GM21529 (cell line): Measurements from ENCODE around the gene OLIG1.

ENCODE experiments used
- ATAC-seq: cut with Tn5 transposase; IDR thresholded peaks from one replicate; pipeline ENCODE4 v1.9.1; 2021; ENCODE audit not compliant: unreplicated experiment

Gene OLIG1

DNA sequence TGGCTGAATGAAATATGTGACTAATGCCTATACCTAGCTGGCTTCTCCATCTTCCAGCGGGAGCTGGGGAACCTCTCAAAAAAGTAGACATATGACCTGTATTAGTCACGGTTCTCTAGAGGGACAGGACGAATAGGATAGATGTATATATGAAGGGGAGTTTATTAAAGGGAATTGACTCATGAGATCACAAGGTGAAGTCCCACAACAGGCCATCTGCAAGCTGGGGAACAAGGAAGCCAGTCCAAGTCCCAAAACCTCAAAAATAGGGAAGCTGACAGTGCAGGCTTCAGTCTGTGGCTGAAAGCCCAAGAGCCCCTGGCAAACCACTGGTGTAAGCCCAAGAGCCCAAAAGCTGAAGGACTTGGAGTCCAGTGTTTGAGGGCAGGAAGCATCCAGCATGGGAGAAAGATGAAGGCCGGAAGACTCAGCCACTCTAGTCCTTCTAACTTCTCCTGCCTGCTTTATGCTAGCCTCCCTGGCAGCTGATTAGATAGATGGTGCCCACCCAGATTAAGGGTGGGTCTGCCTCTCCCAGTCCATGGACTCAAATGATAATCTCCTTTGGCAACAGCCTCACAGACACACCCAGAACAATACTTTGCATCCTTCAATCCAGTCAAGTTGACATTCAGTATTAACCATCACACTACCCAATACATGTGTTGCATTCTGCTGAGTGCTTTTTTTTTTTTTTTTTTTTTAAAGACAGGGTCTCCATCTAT is 19.6 kb downstream of the OLIG1 start:
- no peak for ATAC-seq

DNA sequence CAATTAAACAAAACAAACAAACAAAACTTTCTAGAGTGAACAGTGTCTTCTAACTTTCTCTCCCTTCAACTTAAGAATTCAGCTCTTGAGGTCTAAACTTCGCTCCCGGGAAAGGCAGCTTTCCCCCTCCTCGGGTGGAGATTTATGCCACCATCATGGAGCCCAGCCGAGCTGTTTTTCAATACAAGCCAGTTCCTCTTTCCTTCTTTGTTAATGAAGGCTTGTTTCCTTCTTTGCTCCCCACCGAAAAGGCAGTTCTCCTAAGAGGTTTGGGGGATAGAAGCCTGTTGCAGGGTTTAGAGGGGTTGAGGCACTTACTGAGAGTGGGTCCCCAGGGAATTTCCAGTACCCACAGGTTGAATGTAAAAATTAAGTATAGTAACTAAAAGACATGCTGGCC is 26.5 kb downstream of the OLIG1 start:
- no peak for ATAC-seq

DNA sequence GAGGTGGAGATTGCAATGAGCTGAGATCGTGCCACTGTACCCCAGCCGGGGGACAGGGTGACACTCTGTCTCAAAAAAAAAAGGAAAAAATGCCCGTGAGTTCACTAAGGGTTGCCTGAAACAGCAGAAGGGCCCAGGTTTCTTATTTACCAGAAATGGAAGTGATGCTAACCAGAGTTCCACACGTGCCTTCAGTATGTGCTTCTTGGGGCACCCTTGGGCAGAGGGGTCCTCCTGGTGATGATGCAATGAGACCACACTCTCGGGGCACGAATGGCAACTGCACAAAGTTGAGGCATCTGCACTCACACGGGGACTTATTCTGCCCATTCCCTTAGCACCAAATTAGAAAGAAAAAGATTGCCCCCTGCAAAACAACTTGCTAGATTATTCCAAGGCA is 29.2 kb downstream of the OLIG1 start:
- no peak for ATAC-seq

DNA sequence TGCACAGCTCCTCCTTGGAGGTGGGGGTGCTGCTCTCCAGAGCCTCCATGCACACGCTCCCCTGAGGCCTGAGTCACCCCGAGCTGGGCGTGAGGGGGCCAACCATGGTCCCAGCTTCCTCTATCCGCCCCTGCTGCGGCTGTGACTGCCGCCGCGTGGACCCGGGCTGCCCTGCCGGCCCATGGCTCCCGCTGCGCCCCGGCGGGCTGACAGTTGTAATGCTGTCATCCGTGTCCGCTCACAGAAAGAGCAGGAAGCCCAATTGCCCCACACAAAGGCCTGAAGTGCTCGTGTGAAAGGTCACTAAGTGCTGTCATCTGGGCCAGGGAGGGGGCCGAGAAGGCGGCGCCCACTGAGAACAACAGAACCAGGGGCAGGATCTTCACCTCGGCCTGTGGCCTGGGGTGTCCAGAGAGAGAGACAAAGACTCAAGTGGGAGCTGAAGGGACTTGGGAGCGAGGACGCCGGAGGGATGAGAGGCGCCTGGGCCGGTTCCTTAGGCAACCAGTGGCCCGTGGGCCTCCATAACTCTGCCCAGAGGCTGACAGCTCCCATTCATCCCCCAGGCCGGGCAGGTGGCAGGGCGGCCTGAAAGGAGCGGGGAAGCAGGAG is 31.5 kb downstream of the OLIG1 start:
- ATAC-seq: no peak

DNA sequence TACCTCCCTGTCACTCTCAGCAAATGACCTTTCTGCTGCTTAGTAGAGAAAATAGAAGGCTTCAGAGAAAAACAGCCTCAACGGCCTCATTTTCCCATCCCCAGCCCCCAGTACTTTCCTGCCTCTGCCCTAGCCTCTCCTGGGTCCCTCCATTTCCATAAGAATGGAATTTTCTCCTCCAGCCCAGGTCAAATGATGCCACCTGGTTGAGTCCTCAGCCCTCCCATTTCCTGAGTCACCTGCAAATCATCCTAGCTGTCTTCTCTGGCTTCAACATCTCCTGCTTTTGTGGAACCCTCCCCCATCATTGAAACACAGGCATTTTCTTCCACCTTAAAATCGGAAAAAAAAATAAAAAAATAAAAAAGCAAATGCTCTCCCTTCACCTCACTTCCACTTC is 35.1 kb downstream of the OLIG1 start:
- no peak for ATAC-seq

DNA sequence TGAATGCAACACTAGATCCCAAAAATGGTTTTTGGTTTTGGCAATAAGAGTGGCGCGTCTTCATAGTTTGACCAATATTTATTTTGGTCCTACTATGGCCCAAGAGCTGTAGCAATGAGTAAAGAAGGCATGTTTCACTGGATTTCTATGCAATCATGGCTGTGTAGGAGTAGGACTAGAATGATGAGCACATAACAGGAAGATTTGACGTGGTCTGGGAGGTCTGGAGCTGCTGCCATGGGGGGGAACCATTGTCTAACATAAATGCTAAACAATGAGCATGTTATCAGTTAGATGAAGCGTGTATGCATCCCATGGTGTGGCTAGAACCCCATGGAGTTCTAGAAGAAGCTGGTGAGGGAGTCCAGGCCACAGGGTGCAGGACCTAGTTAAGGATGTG is 38.3 kb downstream of the OLIG1 start:
- ATAC-seq: no peak

DNA sequence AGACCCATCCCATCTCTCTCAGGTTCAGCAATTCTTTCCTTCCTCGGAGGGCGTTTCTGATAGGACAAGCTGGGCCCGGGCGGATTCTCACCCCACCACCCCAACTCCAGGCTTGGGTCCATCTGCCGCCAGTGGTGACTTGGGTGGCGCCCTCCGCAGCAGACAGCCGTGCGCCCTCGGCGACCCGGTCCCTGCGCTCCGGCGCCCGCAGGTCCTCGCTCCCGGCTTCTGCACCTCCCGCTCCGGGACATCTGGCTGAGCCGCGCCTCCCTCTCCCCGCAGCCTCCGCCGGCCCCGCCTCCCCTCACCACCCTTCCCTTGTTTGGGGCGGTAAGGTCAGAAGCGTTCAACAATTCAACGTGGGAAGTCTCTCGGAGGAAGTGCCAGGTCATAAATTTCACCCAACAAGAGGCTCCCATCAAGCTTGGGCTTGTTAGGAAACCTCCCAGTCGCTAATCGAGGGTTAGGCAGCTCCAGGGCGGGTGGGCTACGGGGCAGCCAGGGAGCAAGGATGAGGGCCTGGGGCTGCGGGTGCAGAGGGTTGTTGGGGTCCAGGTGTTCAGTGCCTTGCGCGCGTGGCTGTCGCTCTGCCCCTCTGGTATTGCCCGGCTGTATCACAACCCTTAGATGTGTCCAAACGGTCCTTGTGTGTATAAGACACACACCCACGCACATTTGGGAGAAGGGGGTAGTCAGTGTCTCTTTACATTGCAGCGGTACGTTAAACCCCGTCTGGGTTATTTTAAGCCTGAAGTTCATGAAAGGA is 39.8 kb downstream of the OLIG1 start:
- no peak for ATAC-seq

DNA sequence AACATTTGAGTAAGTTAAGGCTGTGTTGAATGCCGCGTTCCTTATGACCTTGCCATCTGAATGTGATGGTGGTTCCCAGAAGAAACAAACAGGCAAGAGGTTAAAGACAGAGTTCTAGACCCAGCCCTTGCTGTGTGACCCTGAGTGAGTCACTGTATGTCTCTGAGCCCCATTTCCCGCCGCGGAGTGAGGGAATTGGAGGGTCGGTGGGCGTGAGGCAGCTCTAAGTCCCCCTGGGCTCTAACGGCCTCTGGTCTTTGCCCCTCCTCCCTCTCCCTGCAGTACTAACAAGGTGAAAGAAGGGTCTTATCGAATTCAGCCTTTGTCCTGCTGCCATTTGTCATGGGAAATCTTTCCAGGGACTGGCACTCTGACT is 40.4 kb downstream of the OLIG1 start:
- ATAC-seq: no peak

DNA sequence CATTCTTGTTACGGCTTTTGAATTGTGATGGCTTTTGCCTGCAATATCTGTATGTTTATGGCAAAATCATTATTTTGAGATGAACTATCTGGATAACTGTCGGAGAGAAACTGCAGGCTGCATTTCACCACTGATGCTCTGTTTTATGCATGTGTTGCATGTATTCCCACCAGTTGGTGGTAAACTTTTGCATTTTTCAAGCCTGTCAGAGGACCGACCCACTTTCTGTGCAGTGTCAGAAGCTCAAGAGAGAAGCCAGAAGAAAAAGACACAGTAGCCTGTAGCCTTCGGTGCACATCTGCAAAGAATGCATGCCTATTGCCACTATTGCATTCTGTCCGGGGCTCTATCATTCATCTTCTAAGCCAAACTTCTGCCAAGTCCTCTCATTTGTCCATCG is 41.6 kb downstream of the OLIG1 start:
- no peak for ATAC-seq

DNA sequence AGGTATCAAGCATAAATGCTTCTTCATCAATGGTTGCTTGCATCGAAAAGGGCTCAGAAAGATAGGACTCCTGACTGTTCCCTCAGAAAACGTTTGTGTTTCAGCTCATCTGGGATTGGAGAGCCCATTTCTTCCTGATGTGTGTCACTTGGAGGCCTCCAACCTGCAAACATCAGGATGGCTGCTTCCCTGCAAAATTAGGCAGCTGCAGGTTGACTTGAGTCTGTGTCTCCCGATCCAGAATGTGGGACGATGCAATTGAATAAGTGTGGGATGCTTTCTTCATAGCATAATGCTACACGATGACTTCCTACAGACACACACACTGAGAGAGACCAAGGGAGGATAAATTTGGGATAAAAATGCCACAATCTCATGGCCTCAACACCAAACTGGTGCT is 42.2 kb downstream of the OLIG1 start:
- ATAC-seq: no peak

DNA sequence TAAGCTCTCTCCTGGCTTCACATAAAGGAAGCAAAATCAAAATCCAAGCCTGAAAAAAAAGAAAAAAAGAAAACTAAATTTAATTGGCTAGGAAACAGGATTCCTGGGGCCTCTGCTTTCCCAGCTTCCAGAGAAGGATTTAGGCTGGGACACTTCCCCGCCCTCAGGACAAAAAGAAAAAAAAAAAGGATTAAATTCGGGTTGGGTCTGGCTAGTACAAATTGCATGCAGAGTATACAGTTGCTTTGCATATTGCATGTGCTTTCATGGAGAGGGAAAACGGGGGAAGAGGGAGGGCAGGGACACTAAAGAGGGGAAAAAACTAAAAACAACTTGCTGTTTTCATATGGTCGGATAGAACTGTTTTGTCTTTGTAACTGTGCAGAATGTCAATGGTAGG is 42.7 kb downstream of the OLIG1 start:
- ATAC-seq: no peak

DNA sequence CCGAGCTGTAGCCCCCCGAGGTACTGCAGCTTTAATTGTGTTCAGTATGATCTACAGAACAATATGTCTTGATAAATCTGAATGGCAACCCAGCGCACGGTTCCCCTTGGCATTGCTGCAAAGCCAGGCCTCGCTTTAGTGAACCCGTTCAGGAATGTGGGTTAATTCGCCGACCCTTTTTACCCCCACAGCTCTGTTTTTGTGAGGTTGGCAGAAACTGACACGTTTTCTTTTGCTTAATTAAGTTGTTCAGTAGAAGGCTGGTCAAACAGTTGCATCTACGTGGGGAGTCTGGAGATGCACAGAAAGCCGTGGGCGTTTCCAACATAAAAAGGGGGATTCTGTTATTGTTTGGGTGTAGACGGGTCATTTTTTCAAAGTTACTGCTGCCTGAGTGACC is 43.2 kb downstream of the OLIG1 start:
- ATAC-seq: no peak

DNA sequence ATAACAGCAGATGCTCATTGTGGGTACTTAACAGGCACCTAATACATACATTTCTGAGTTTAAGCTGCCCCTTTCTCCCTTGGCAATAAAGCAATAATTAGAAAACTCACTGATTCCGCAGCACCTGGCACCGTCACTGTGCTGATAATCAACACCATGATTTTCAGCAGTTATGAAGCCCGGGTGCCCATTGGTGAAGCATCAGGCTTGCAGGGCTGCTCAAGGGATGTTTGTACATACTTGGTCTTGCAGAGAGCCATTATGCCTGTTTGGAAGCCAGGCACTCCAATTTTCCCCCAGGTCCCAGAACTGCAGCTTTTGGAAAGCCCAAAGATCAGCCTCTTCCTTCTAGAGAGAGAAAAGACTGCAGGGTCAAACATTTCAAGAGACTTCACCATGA is 44.3 kb downstream of the OLIG1 start:
- ATAC-seq: no peak

DNA sequence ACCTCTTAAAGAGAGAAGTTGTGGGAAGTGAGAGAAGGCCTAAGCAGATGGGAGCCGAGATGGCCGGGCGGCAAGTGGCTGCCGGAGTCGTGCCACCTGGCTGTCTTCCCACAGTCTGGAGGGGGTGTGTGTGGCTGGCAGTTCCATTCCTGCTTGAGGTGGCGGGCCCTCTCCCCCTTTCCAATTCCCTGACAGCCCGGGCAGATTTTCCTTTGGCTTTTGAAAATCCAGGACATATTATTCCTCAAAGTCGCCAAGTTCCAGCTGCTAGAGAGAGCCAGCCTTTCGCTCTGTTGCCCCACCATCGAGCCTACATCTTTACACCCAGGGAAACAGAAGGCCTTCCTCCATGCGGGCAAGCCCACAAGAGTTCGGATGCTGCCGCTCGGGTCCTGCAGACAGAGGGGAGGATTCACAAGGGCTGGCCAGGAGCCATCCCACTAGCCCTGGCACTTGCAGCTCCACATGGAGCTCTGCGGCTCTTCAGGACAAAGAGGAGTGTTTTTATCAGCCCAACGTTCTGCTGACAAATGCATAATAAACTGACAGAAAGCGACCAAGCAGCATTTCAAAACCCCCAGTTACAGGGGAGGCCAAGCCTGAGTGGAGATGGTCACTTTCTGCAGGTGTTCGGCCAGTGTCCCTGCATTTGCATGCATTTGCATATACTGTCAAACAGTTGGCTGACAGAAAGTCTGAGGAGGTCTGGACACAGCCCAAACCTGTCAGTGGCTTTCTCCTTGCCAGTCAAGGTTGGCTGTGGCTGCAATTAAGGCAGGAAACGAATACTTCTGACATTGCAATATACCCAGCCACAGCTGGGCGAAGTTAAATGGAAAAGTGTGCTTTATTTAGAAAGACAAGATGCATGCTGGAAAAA is 45.9 kb downstream of the OLIG1 start:
- no peak for ATAC-seq

DNA sequence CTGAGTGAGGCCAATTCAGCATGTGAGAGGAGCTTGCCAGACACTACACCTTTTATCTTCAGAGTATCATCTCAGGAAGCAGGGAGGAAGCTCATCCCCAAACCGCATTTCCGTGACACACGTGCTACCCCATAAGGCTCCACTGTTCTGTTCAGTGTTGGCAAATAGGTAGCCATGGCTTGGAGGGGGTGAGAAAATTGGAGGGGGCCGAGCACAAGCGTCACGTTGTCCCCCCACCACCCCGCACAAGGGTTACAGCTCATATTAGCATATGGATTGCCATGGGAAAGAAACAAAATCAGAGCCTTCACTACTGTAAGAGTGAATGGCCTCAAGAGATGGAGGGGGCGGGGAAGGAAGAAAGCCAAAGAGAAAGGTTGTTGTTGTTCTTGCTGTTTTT is 46.7 kb downstream of the OLIG1 start:
- no peak for ATAC-seq

DNA sequence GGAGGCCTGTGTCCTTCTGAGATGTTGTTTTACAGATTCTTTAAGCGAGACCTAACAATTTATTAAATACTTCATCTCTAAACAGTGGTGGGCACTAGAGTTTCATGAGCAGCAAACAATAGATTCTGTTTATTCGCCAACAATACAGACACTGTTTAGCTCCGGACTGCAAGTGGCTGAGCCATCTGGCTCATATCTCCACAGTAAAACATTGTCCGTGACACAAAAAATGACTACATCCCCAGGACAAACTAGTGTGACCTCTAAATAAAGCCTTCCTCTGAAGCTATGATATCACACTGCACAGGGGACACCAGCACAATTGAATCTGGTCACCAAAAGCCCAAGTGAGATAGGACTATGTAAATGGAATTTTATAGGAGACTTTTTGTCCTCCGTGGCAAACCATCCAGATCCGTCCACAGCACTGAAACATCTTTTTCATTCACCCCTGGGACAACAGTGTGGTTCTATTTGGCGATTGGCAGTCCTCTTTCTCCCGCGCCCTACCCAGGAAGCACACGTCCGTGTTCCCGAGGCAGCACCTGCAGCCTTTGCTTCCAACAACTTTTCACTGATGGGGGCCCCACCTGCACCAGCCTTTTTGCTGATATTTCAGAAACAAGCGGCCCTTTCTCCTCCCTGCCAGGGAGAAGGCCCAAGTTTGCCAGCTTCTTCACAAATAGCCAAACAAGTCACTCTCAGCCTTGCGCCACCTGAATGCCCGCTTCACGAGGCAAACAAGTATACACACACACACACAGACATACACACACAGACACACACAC is 47.4 kb downstream of the OLIG1 start:
- ATAC-seq: no peak
